Activated CD4-positive, alpha-beta T cell treated with anti-CD3 and anti-CD28 coated beads, Interleukin-2, amount 50 U/mL, for 4 hours (primary cell): Measurements from ENCODE around the gene CHST10.

Experiments used
- DNase-seq, 2 experiments: peaks; one replicate each; pipeline ENCODE4 v3.0.0-alpha.2; 2020

CHST10 gene

GRCh38 chr2:100413571-100413970, 3.9 kb downstream of the CHST10 start:
- DNase-seq = no peak

- no peak for DNase-seq
These were observed 4.6 kb downstream of the CHST10 start for GRCh38 chr2:100412881-100413321.

- DNase-seq = no peak
These were observed 5.0 kb downstream of the CHST10 start for GRCh38 chr2:100412466-100412865.

- no peak for DNase-seq
These were observed 5.6 kb downstream of the CHST10 start for GRCh38 chr2:100411841-100412292.

GRCh38 chr2:100409975-100410647, 7.4 kb downstream of the CHST10 start:
- DNase-seq = no peak

GRCh38 chr2:100409461-100409860, 8.0 kb downstream of the CHST10 start:
- no peak for DNase-seq

GRCh38 chr2:100408941-100409340, 8.5 kb downstream of the CHST10 start:
- no peak for DNase-seq

GRCh38 chr2:100408104-100408503, 9.4 kb downstream of the CHST10 start:
- DNase-seq = no peak

- no peak for DNase-seq
These were observed 9.9 kb downstream of the CHST10 start for GRCh38 chr2:100407563-100407962.

- no peak for DNase-seq
These were observed 10.4 kb downstream of the CHST10 start for GRCh38 chr2:100407073-100407472.

- DNase-seq = no peak
These were observed 11.4 kb downstream of the CHST10 start for GRCh38 chr2:100406120-100406508.

GRCh38 chr2:100405403-100406119, 11.9 kb downstream of the CHST10 start:
- DNase-seq = no peak

GRCh38 chr2:100404411-100404810, 13.1 kb downstream of the CHST10 start:
- no peak for DNase-seq

GRCh38 chr2:100403722-100404121, 13.7 kb downstream of the CHST10 start:
- DNase-seq = no peak

- no peak for DNase-seq
These were observed 16.2 kb downstream of the CHST10 start for GRCh38 chr2:100401268-100401667.

GRCh38 chr2:100399714-100400113, 17.8 kb downstream of the CHST10 start:
- no peak for DNase-seq

GRCh38 chr2:100397976-100398375, 19.5 kb downstream of the CHST10 start:
- DNase-seq = no peak

- no peak for DNase-seq
These were observed 20.2 kb downstream of the CHST10 start for GRCh38 chr2:100397118-100397860.

- DNase-seq = no peak
These were observed 21.0 kb downstream of the CHST10 start for GRCh38 chr2:100396483-100396882.

- no peak for DNase-seq
These were observed 21.7 kb downstream of the CHST10 start for GRCh38 chr2:100395532-100396350.

GRCh38 chr2:100394111-100394641, 23.3 kb downstream of the CHST10 start:
- DNase-seq = no peak

GRCh38 chr2:100393362-100393761, 24.1 kb downstream of the CHST10 start:
- DNase-seq = no peak

GRCh38 chr2:100392715-100393114, 24.8 kb downstream of the CHST10 start:
- DNase-seq = no peak
